GM21619 (cell line): ENCODE results near the gene GUCY2C.
A peak's percentile ranks its signal among the peaks of the same experiment; 100 is the strongest.
"Not testable (repeated sequence)": the region's sequence is repeated elsewhere in the genome, so short reads cannot be mapped to it uniquely, and the experiment has no call there.

Experiments used
- ATAC-seq: cut with Tn5 transposase; IDR thresholded peaks from one replicate; pipeline ENCODE4 v1.9.1; 2021; ENCODE audit not compliant: unreplicated experiment

GUCY2C gene

GRCh38 chr12:14696265-14696741 lies at the start of gene GUCY2C:
GUCY2C (minus strand) TSS chr12:14696599; CDS start chr12:14696448, 151 bp downstream.
- ATAC-seq = no peak

DNA sequence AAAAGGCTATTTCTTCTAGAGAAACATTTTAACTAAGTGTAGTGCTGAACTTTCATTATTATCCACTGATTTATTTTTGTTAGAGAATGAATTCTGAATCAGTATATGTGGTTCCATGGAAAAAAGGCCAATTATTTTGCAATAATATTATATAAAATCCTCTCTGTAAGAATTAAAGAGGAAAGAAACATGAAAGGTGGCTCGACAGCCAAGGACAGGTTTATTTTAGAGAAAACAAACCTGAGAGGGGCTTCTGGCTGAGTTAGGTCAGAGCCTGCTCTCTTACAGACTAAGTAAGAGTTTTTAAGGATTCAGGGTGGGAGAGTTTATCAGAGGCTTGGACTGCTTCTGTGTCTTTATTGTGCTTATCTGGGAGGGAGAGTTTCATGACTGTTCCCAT lies 46.7 kb upstream of the GUCY2C start:
- no peak for ATAC-seq

DNA sequence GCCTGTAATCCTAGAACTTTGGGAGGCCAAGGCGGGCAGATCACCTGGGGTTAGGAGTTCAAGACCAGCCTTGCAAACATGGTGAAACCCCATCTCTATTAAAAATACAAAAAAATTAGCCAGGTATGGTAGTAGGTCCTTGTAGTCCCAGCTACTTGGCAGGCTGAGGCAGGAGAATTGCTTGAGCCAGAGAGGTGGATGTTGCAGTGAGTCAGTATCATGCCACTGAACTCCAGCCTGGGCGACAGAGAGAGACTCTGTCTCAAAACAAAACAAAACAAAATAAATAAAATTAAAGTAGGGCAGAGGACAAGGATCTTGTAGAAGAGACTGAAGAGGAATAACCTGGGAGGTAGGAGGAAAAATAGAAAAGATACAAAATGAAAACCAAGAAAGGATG lies 45.5 kb upstream of the GUCY2C start:
- ATAC-seq = no peak

- no peak for ATAC-seq
Observed at GRCh38 chr12:14741153-14741552, 44.8 kb upstream of the GUCY2C start.

DNA sequence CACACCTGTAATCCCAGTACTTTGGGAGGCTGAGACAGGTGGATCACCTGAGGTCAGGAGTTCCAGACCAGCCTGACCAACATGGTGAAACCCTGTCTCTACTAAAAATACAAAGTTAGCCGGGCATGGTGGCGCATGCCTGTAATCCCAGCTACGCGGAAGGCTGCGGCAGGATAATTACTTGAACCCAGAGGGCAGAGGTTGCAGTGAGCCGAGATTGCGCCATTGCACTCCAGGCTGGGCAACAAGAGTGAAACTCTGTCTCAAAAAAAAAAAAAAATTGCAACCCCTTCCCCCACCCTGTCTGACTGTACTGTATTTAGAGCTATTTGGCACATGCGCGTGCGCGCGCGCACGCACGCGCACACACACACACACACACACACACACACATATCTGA lies 40.0 kb upstream of the GUCY2C start:
- not testable (repeated sequence) for ATAC-seq

- no peak for ATAC-seq
Observed at GRCh38 chr12:14731821-14732220, 35.4 kb upstream of the GUCY2C start.

DNA sequence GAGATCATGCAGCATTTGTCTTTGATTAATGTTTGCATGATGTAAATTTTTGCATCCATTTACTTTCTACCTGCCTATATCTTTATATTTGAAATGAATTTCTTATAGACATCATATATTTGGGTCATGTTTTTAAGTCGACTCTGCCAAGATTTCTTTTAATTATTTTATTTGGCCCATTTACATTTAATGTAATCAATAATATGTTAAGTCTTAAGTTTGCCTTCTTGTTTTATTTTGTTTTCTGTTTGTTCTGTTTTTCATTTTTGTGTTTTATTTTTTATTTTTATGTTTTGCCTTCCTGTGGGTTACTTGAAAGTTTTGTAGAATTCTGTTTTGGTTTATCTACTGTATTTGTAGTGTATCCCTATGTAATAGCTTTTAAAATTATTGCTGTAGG lies 33.2 kb upstream of the GUCY2C start:
- ATAC-seq = no peak

DNA sequence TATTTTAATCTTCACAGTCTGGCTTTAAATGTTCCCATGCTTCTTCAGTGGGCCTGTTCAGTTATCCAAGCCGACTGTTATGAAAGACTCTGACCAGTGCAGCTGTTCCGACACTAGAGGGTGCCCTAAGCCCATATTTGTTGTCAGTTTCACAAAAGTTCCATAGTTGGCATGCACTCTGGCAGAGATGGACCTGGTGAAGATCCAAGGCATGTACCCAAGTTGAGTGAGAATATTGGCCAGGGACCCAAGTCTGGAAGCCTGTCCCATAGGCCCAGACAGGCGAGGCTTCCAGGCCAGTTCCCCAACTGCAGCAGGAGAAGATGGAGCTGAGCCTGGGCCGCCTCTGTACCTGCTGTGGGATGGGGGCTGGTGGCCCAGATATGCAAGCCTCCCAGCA lies 27.4 kb upstream of the GUCY2C start:
- peak; percentile 74 for ATAC-seq

DNA sequence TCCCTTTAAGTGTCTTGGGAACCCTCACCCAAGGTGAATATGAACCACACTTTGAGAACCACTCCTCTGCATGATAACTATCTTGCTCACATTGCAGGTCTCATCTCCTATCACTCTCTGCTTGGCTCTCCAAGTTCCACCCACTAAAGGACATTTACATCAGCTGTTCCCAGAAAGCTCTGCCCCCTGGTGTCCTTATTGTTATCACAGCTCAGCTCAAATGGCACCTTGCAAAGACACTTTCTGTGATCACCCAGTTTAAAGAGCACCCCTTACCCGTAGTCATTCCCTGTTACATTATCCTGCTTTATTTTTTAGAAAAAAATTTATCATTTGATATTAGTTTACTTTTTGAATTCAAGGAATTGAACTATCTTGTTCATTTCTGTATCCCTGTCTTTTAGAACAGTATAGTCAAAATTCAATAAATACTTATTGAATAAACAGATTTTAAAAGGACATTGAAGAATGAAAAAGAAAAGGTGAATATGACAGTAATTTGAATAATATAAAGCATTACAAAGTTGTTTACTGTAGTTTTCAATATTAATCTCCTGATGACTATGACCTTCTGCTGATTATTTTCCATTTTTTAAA lies 20.5 kb upstream of the GUCY2C start:
- peak; percentile 77 for ATAC-seq

- no peak for ATAC-seq
Observed at GRCh38 chr12:14714437-14714836, 18.0 kb upstream of the GUCY2C start.

- ATAC-seq = no peak
Observed at GRCh38 chr12:14710632-14711320, 14.4 kb upstream of the GUCY2C start.

DNA sequence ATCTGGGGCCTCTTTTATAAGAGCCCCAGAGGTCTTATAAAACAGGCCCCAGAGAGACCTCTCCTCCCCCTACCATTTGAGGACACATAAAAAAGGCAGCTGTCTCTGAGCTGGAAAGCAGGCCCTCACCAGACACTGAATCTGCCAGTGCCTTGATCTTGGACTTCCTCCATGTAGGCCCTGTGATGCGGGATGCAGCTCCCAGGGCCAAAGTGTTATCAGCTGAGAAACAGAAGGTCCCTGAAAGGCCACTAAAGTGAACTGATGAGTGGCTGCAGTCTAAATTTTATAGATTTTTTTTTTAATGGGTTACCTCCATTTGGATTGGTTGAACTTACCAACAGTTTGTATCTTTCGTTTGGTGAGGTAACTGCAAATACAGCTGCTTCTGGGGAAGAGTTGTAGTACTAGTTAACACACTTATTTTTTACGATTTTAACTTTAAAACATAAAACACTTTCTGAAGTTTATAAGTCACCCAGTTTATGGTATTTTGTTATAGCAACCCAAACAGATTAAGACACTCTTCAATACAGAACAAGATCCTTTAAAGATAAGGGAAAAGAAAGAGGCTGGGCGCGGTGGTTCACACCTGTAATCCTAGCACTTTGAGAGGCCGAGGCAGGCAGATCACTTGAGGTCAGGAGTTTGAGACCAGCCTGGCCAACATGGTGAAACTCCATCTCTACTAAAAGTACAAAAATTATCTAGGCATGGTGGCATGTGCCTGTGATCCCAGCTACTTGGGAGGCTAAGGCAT lies 5.6 kb upstream of the GUCY2C start:
- ATAC-seq = no peak

DNA sequence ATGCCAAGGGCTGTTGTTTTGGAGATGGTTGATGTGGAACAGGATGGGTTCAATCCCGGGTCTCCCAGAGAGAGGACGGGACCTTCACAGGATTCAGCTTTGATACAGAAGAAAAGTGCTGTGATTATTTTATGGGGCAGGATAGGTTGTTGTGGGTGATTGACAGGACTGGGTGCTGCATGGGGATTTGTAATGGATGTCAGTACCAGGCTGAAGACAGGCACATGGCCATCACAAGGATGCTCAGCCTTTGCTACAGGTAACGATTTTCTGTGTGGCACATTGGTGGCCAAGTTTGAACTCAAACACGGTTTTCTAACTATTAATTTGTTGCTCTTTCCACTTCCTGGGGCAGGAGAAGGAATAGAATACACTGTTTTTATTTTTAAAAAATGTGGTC lies 4.5 kb upstream of the GUCY2C start:
- no peak for ATAC-seq

- ATAC-seq = no peak
Observed at GRCh38 chr12:14699923-14700322, 3.5 kb upstream of the GUCY2C start.

- no peak for ATAC-seq
Observed at GRCh38 chr12:14698555-14698954, 2.2 kb upstream of the GUCY2C start.

- no peak for ATAC-seq
Observed at GRCh38 chr12:14695715-14696141, 671 bp downstream of the GUCY2C start.

GRCh38 chr12:14694970-14695369 lies 1.4 kb downstream of the GUCY2C start:
- no peak for ATAC-seq

DNA sequence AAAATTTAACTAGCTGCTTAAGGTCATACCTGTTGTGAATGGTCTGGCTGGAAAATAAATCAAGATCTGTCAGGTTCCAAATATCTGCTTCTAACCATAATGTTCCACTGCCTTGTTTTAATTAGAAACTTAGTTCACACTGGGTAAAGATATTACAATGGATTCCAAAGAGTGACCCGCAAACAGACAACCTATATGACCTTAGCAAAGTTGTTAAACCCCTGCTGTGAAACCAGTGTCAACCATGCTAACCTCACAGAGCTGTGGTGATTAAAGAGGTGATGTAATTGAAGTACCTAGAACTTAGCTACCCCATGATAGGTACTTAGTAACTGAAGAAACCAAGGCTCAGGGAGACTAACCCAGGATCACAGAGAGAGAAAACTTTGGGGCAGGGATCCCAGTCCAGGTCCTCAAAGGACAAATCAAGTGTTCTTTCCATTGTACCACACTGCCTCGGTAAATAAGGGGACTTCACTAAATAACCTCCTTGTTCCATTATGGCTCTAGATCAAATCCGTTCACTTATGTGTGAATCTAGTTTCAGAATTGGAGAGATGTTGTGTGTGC lies 2.2 kb downstream of the GUCY2C start:
- no peak for ATAC-seq

DNA sequence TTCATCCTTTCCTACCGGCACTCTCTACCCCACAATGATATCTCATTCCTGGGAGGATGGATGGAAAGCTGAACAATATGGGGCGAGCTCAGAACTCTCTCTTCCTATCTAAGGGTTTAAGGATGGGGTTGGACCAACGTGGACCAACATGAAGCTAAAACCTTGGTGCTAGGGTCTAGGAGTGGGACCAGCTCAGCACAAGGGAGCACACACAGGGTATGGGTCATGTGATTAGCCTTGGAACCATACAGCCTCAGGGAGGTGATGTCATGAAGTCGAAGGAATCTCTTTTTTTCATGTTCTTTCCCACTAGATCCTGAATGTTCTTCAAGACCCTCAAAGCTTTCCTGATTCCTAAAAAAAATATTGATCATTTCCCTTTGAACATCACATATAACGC lies 3.3 kb downstream of the GUCY2C start:
- no peak for ATAC-seq

- no peak for ATAC-seq
Observed at GRCh38 chr12:14691560-14691959, 4.8 kb downstream of the GUCY2C start.

DNA sequence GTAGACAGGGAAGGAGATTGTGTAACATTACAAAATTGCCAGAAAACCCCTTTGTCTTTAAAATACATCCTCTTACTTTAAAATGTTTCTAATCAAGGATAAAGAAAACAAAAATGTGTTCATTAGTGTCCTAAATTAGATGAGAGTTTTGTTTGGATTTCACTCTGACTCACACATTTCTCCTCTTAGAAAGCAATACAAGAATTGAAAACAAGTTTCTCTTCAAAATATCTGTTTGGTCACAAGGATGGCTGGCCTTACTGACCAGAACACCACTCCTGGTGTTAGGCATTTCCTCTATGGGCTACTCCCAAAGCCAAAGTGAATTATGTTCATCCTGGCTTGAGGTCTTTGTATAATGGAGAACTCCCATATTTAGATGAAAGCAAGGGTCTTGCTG lies 6.4 kb downstream of the GUCY2C start:
- no peak for ATAC-seq

- no peak for ATAC-seq
Observed at GRCh38 chr12:14689144-14689543, 7.3 kb downstream of the GUCY2C start.
